GM18867 (cell line): ENCODE data around the gene SFTA2.

ENCODE experiments used
- ATAC-seq: cut with Tn5 transposase; IDR thresholded peaks from one replicate; pipeline ENCODE4 v1.9.1; 2021; ENCODE audit warnings: mild to moderate bottlenecking, moderate library complexity; ENCODE audit not compliant: unreplicated experiment

SFTA2 gene

DNA sequence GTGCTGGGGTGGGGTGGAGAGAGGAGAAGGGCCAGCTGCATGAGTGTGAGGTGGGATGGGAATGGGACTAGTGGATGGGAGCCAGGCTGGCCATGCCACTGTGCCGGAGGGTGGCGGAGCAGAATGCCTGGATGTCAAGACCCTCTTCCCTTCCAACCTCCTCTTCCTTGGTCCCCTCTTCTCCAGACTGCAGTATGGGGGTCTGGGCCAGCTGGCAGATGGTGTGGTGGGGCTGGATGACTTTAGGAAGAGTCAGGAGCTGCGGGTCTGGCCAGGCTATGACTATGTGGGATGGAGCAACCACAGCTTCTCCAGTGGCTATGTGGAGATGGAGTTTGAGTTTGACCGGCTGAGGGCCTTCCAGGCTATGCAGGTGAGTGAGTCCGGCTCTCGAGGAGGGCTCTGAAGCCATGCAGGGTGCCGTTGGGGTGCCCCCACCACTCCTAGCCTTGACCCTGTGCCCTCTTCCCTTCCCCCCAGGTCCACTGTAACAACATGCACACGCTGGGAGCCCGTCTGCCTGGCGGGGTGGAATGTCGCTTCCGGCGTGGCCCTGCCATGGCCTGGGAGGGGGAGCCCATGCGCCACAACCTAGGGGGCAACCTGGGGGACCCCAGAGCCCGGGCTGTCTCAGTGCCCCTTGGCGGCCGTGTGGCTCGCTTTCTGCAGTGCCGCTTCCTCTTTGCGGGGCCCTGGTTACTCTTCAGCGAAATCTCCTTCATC lies 40.0 kb downstream of the SFTA2 start:
- ATAC-seq: no peak

DNA sequence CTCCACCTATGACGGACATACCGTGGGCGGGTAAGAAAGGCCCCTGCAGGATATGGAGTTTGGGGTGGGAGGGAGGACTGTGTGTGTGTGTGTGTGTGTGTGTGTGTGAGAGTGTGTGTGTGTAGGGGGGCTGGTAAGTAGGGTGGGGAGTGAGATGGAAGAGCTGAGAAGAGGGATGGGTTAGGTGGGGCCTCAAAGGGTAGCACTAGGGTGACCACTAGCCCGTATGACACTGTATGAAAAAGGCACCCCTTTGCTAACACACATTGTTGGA lies 40.6 kb downstream of the SFTA2 start:
- ATAC-seq: no peak

DNA sequence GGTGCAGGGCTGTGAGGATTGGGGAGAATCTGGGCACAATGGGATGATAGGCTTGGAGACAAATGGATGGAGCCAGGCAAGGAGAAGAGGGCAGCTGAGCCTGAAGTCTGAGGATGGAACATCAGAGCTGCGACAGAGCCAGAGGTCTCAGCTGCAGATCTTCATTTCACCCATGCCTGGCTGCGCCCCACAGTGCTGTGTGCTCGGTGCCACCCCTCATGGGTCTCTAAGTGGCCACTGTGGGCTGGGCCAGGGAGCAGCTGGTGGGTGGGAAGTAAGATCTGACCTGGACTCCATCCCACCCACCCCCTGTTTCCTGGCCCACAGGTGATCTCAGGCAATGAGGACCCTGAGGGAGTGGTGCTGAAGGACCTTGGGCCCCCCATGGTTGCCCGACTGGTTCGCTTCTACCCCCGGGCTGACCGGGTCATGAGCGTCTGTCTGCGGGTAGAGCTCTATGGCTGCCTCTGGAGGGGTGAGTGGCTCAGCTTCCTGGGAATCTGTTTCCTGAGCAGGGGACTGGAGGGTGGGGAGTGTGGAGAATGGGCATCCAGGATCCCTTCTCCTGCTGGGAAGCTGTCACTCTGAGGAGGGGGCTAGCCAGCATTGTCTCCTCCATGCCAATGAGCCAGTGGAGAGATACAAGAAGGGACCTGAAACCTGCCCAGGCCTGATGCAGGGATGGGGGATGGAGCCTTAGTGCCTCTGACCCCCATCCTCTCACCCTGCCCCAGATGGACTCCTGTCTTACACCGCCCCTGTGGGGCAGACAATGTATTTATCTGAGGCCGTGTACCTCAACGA lies 41.1 kb downstream of the SFTA2 start:
- ATAC-seq: no peak

DNA sequence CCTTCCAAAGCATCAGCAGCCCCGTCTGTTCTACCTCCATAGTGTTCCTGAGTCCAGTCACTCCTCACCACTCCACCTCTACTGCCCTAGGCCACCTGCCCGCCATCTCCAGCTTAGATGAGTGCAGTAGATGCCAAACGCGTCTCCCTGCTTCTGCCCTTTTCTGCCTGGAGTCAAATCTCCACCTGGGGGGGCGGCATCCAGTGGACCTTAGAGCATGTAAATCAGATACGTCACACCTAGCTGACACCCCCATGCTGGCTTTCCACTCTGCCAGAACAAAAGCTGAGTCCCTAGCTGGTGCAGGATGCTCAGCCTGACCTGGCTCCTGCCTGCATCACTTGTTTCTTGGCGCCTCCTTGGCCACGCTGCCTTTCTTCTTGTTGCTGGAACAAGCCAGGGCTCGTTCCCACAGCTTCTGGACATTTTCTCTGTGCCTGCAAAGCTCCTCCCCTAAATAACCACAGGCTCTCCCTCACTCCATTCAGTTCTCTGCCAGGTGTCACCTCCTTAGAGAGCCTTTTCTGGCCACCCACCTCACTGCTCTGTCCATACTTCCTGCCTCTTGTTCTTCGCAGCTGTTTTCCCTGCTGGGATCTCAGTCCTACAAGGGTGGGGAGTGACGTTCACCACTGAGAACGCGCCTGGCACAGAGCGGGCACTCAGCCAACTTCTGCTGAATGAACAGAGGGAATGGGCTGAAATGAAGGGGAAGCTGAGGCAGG lies 41.9 kb downstream of the SFTA2 start:
- ATAC-seq: no peak

DNA sequence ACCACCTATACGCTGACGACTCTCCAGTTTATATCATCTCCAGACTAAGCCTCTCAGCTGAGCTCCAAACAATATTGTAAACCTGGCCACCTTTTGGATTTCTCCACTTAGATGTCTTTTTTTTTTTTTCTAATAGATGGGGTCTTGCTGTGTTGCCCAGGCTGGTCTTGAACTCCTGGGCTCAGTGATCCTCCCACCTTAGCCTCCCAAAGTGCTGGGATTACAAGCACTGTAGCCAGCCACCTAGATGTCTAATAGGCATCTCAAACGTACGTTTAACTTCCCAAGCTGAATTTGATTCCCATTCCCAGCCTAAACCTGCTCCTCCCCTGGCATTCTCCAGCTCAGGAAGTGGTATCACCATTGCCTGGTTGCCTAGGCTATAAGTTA lies 42.5 kb downstream of the SFTA2 start:
- ATAC-seq: no peak

DNA sequence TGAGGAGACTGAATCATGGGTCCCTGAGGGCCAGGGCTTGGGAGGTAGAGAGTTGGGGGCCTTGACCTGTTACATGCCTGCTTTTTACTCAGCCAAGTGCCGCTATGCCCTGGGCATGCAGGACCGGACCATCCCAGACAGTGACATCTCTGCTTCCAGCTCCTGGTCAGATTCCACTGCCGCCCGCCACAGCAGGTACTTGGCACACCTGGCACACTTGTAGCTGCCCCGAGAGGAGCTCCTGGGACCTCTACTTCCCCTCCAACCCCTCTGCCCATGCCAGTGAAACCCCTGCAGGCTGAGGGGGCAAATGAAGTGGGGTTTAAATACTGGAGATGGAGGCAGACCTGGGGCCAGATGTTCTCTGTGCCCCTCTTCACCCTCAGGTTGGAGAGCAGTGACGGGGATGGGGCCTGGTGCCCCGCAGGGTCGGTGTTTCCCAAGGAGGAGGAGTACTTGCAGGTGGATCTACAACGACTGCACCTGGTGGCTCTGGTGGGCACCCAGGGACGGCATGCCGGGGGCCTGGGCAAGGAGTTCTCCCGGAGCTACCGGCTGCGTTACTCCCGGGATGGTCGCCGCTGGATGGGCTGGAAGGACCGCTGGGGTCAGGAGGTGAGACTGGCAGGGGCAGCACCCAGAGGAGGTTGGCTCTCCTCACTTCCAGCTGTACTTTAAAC lies 43.0 kb downstream of the SFTA2 start:
- no peak for ATAC-seq

DNA sequence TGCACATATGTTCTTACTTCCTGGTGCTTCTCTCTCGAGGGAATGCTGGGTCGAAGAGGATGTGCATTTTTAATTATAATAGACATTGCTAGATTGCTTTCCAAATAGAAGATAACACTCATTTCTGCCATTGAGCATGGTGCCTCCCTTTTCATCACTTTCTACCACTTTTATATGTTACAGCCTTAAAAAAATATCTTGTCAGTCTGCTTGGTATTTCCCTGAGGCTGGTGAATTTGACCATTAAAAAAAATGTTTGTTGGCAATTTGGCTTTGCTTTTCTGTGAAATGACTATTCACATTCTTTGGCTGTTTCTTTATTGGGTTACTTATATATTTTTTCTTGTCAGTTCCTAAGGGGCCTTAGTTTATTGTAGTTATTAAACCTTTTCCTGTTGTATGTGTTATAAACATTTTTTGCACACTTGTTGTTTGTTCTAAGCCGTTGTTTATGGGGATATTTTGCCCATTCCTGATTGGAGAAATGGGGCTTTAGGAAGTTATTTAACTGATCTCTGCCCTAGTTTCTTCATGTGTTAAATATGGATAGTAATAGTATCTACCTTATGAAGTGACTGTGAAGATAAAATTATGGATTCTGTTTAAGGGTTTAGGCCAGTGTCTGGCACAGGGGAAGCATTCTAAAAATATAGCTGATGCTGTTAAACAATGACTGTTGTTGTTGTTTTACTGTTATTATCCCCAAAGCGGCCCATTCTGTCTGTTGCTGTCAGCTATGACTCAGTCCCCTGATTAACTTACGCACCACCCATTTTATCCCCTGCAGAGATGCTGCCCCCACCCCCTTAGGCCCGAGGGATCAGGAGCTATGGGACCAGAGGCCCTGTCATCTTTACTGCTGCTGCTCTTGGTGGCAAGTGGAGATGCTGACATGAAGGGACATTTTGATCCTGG lies 43.8 kb downstream of the SFTA2 start:
- ATAC-seq: no peak

DNA sequence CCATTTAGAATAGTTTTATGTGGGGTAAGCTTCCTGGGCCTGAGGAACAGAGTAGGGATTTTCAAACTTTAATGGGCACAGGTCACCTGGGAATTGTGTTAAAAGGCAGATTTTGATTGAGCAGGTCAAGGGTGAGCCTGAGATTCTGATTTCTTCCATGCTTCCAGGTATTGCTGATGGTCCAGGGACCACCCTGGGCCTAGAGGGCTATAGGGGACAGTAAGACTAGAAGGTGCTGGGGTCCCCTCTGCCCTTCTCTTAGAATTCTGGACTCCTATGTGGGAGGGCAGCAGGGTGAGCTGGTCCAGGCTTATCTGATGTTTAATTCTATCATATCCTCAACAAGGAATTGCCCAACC lies 45.1 kb downstream of the SFTA2 start:
- no peak for ATAC-seq

DNA sequence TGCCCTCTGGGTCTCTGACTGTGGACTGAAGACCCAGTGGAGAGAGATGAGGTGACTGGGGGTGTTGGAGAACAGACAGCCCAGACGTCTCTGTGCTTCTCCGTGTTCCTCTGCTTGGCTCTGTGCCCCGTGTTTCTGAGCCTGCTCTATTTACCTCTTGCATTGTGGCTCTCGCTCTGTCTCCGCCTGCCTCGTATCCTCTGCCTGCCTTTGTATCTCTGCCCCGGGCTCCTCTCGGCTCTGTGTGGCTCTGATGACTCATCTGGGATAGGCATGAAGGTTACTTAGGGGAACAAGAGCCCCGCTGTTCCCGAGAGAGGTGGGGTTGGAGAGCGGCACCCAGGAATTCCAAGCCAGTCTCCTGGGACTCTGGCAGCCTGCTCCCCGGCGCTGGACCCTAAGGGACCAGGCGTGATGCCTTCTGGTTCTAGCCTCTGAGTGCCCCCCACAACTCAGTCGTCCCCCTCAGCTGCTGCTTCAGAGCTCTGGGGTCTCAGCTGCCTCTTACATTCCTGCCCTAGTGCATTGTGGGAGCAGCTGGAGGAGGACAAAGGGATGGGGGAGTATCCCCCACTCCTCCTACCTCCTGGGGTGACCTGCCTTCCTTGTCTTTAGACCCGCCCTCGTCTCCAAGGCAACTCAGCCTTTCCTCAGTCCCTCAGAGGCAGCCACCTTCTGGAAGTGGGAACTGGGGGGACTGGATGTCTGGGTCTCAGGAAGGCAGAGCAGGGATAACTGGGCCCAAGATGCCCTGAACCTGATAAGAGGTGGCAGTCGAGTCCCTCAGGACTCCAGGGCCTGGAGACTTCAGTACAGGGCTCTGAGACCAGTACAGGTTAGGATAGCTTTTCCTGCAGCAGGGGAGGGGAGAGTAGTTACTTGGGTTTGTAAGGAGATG lies 45.7 kb downstream of the SFTA2 start:
- ATAC-seq: no peak

DNA sequence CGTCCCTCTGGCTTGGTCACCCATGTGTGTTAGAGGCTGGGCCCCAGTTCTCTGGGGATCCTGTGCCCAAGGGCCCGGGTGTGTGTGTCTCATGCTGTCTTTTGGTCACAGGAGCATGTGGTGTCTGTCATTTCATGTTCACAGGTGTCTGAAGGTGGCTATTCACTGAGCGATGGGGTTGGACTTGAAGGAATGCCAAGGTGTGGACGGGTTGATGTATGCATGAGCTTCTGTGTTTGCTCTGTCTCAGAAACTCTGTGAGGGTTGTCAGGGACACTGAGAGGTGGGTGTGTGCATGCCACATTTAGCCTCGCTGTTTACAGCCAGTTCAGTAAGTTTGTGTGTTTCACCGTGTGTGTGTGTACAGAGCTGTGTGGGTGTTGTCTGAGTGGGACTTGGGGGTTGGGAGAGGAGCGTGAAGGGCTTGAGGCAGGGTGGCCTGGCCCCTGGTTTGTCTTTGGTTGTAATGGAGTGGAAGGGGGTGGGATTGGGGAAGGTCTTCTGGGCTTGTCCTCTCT lies 46.4 kb downstream of the SFTA2 start:
- no peak for ATAC-seq

DNA sequence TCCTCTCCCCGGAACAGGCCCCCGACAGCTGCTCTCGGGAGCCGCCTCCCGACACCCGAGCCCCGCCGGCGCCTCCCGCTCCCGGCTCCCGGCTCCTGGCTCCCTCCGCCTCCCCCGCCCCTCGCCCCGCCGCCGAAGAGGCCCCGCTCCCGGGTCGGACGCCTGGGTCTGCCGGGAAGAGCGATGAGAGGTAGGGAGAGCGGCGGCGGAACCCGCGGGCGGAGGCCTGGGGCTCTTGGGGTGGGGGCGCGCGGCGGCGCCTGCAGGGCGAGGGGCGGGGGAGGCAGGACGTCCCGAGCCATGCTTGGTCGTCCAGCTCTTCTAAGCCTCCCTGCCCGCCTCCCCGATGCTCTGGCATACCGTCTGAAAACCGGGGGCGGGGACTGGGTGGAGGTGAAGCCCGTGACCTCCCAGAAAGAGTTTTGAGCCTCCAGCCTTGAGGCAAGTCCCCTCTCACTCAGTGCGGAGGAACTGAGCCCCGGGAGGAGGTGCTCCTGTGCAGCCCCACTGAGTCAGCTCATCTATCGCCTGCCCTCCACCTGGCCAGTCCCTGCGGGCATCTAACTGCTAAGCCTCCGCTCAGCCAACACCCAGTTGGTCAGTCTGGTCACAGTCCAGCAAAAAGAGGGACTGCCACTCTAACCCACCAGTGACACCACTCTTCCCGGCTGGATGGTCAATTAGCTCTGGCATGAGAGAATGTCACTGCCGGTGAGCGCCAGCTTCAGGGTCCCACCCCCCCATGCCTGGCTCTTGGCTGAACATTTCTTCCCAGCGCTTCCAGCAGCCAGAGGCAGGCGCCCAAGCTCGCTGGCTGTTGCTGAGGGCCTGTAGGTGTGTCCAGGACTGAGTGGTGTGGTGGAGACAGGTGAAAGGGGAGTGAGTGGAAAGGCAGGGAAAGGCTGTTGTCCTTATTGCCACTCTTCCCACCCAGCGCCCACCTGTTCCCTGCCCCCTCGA lies 47.2 kb downstream of the SFTA2 start:
- ATAC-seq: no peak

DNA sequence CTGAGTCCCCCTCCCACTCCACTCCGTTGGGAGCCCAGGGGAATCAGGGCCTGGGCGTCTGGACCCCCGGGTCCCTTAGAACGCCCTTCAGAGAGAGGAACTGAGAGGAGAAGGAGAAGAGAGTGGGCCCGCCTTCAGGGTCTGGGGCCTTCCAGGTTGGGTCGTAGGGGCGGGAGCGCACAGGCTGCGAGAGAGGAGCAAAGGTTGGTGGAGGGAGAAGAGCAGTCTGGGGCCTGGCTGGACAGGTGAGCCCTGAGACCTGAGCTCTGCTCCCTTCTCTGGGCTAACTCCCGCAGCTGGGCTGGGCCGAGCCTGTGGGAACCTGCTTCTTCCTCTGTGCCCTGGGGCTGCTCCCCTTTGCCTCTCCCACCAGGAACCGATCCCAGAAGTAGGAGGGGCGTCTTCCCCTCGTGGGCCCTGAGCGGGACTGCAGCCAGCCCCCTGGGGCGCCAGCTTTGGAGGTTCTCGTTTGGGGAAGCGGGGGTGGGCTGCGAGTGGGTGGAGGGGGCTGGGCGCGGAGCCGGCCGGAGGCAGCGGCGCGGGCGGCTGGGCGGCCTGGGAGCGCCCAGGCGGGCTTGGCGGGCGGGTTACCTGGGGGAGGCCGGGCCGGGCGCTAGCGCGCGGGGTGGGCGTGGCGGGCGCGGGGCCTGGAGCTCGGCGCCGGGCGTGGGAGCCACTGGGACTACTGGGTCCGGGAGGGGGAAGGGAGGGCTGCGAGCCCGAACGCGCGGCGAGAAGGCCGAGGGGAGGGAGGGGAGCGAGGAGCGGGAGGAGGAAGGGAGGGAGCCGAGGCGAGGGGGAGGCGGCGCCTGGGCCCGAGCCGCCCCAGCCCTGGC lies 48.1 kb downstream of the SFTA2 start, which contains the start of gene DDR1:
Gene DDR1, plus strand, starts transcription at position 835 of the 836 bp plus-strand sequence. CDS start 4,211 bp downstream, outside the sequence.
- no peak for ATAC-seq

DNA sequence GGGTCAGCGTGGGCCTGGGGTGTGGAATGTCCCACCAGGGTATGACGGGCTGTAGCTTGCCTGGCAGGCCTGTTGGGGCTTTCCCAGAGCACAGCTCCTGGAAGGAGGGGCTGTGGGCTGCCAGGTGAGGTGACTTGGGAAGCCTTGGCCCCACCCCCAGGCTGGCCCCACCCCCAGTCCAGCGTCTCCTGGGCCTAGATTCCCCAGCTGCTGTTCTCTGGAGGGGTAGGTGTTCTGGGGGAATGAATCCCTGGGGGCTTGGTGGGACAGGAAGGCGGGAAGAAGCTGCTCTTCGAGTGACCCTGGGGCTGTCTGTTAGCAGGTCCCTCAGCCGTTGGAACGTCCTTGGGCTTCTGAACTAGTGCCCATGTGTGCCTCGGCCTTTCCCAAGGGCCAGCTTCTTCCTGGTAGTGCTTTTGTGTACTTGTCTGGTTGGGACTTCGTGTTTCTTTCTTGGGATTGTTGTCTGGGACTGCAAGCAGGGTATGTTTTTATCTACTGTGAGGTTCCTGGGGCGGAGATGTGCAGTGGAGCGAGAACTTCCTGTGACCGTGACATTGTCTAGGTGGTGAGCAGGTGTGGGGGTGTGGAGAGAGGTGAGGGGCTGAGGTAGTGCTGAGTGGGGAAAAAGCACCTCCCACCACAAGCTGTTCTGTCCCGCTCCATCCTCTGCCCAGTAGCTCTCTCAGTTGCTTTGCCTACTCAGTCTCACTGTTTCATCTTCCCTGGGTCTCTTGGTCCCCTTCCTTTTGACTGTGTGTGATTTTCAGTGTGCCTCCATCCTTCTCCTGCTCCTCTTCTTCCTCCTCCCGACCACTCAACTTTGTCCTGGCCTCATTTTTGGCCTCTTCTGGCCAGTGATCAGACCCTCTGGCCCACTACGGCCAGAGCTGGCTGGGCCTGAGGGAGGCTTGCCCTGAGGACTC lies 48.9 kb downstream of the SFTA2 start:
- ATAC-seq: peak; percentile 43

DNA sequence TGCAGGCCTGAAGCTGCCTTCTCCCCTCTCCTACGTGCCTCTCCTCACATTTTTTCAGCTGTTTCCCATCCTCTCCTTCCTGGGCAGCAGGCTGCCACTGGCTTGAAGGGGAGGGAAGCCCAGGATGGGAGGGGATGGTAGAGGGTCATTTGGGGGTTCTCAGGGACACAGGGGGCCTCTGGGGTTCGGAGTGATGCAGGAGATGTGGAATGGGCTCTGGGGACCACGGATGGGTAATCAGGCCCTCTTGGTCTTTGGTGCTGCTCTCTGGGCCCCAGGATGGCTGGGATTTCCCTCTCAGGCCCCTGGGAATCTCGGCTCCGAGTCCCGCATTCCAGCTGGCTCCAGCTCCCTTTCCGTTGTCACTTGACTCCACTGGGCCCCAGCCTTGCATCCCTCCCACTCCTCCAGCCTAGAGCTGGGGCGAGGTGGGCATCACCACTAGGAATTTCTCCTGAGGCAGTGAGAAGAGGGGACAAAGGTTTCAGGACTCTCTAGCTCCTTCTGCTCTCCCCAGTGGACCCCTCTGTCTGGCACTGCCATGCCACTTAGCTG lies 49.7 kb downstream of the SFTA2 start:
- ATAC-seq: no peak

DNA sequence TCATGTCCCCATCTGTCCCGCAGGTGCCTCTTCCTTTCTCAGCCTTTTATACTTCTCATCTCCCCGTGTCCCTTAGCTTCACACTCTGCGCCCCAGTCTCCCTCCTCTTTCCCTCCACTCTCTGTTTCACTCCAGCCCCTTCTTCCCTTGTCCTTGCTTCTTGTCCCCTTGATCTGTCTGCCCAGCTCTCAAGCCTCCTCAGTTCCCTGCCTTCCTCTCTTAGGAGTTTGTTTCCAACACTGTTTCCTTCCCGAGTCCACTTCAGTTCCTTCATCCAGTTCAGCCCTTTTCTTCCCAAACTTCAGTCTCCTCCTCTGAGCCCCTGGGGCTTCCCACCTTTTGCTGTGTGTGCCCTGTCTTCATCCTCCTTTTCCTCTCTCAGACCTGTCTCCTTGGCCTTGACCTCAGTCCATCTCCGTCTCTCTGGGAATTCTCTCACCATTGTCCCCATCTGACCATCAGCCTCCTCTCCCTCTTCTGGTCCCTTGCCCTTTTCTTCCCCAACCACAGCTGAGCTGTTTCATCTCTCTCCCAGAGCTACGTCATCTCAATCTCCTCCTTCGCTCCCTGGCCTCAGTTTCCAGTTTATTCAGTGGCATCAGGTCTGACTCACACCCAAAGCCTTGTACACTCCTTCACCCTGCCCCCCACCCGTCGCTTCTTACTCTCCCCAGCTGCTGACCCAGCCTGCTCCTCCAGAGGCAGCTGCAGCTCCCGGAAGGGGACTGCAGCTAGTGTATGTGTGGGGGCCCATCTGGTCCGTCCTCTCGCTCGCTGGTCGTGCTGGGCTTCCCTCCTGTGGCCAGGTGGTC lies 50.4 kb downstream of the SFTA2 start:
- ATAC-seq: no peak
